ENCODE data around the gene CSNK1G1.

CSNK1G1 gene

GRCh38 chr15:64191971-64192830 lies 163.8 kb downstream of the CSNK1G1 start:
- peak; percentile 4 for DNase-seq (ENCODE audit: low read depth, low spot score)

- DNase-seq (ENCODE audit: low read depth, low spot score) = no peak
Measured at GRCh38 chr15:64187396-64188191, 168.4 kb downstream of the CSNK1G1 start.

- no peak for DNase-seq (ENCODE audit: low read depth, low spot score)
Measured at GRCh38 chr15:64185146-64185911, 170.6 kb downstream of the CSNK1G1 start.

GRCh38 chr15:64182859-64183370 lies 173.1 kb downstream of the CSNK1G1 start:
- no peak for DNase-seq (ENCODE audit: low read depth, low spot score)

- no peak for DNase-seq (ENCODE audit: low read depth, low spot score)
Measured at GRCh38 chr15:64180235-64180824, 175.6 kb downstream of the CSNK1G1 start.

- DNase-seq (ENCODE audit: low read depth, low spot score) = no peak
Measured at GRCh38 chr15:64166102-64166890, 189.7 kb downstream of the CSNK1G1 start.

GRCh38 chr15:64164436-64164835 lies 191.5 kb downstream of the CSNK1G1 start:
- DNase-seq (ENCODE audit: low read depth, low spot score) = no peak

GRCh38 chr15:64163659-64164362 lies 192.2 kb downstream of the CSNK1G1 start:
- no peak for DNase-seq (ENCODE audit: low read depth, low spot score)

GRCh38 chr15:64162869-64163658 lies 192.9 kb downstream of the CSNK1G1 start, which contains the start of gene PPIB:
Gene PPIB, minus strand, starts transcription at chr15:64163022. Its CDS starts 36 bp downstream, at chr15:64162986.
- peak; percentile 100 for DNase-seq (ENCODE audit: low read depth, low spot score)

- no peak for DNase-seq (ENCODE audit: low read depth, low spot score)
Measured at GRCh38 chr15:64162478-64162868, 193.5 kb downstream of the CSNK1G1 start.

- DNase-seq (ENCODE audit: low read depth, low spot score) = no peak
Measured at GRCh38 chr15:64161688-64162477, 194.1 kb downstream of the CSNK1G1 start.

GRCh38 chr15:64158363-64159134 lies 197.4 kb downstream of the CSNK1G1 start:
- DNase-seq (ENCODE audit: low read depth, low spot score) = no peak

GRCh38 chr15:64157599-64158125 lies 198.3 kb downstream of the CSNK1G1 start:
- DNase-seq (ENCODE audit: low read depth, low spot score) = no peak

GRCh38 chr15:64156652-64157331 lies 199.2 kb downstream of the CSNK1G1 start:
- DNase-seq (ENCODE audit: low read depth, low spot score) = peak; percentile 38

- DNase-seq (ENCODE audit: low read depth, low spot score) = no peak
Measured at GRCh38 chr15:64155802-64156651, 199.9 kb downstream of the CSNK1G1 start.
